ENCODE results near the gene ACOT2.
"Not testable (repeated sequence)": the region's sequence is repeated elsewhere in the genome, so short reads cannot be mapped to it uniquely, and the experiment has no call there.

ACOT2 gene

GRCh38 chr14:73553845-73554244, 15.2 kb upstream of the ACOT2 start:
- no peaks in the 10 kb centered on the region for H3K36me3 ChIP-seq (ENCODE audit: control insufficient read depth, low read length)
- H3F3A ChIP-seq (ENCODE audit: control insufficient read depth, insufficient read depth), result no peaks in the 10 kb centered on the region
- H3K9me2 ChIP-seq (replicated peaks; ENCODE audit: control insufficient read depth, low read length), result no peaks in the 10 kb centered on the region
- H3K9me3 ChIP-seq (ENCODE audit: control insufficient read depth, insufficient read depth, low read length), result no peaks in the 10 kb centered on the region
- H3K27ac ChIP-seq (ENCODE audit: low read depth, low read length), result no peak overlapping the region
- no peaks in the 10 kb centered on the region for H4K20me1 ChIP-seq (ENCODE audit: control insufficient read depth, insufficient read depth, low read depth, low read length)
- no peaks in the 10 kb centered on the region for H3K79me2 ChIP-seq (ENCODE audit: control insufficient read depth, low read length)
- TF ChIP-seq EZH2phosphoT487 (IDR thresholded peaks at IDR 0.05; ENCODE audit: borderline replicate concordance, low read length) (no peak), CTCF (IDR thresholded peaks at IDR 0.05; ENCODE audit: low read depth, low read length, poor library complexity, severe bottlenecking) (no peak)
- no peaks in the 10 kb centered on the region for H3K4me1 ChIP-seq (ENCODE audit: control insufficient read depth, low read length)
- no peaks in the 10 kb centered on the region for H3K27me3 ChIP-seq (ENCODE audit: control insufficient read depth, low read length)
- H3K4me2 ChIP-seq (ENCODE audit: low read length), result no peak overlapping the region
- no peak overlapping the region for H3K4me3 ChIP-seq (ENCODE audit: low read length)

- not testable (repeated sequence) for H4K20me1 ChIP-seq (ENCODE audit: control insufficient read depth, insufficient read depth, low read depth, low read length); H3K9me3 ChIP-seq (ENCODE audit: control insufficient read depth, insufficient read depth, low read length); H3K36me3 ChIP-seq (ENCODE audit: control insufficient read depth, low read length); H3K4me3 ChIP-seq (ENCODE audit: low read length); H3K4me2 ChIP-seq (ENCODE audit: low read length); H3K27me3 ChIP-seq (ENCODE audit: control insufficient read depth, low read length); H3K9me2 ChIP-seq (replicated peaks; ENCODE audit: control insufficient read depth, low read length); H3K4me1 ChIP-seq (ENCODE audit: control insufficient read depth, low read length); H3F3A ChIP-seq (ENCODE audit: control insufficient read depth, insufficient read depth); H3K79me2 ChIP-seq (ENCODE audit: control insufficient read depth, low read length); H3K27ac ChIP-seq (ENCODE audit: low read depth, low read length)
Measured at GRCh38 chr14:73557201-73557600, 11.8 kb upstream of the ACOT2 start.

- H3K27ac ChIP-seq (ENCODE audit: low read depth, low read length); H3K9me2 ChIP-seq (replicated peaks; ENCODE audit: control insufficient read depth, low read length); H3K4me1 ChIP-seq (ENCODE audit: control insufficient read depth, low read length); H3F3A ChIP-seq (ENCODE audit: control insufficient read depth, insufficient read depth); H3K27me3 ChIP-seq (ENCODE audit: control insufficient read depth, low read length); H4K20me1 ChIP-seq (ENCODE audit: control insufficient read depth, insufficient read depth, low read depth, low read length); H3K4me2 ChIP-seq (ENCODE audit: low read length); H3K36me3 ChIP-seq (ENCODE audit: control insufficient read depth, low read length); H3K4me3 ChIP-seq (ENCODE audit: low read length); H3K79me2 ChIP-seq (ENCODE audit: control insufficient read depth, low read length); H3K9me3 ChIP-seq (ENCODE audit: control insufficient read depth, insufficient read depth, low read length): not testable (repeated sequence)
Measured at GRCh38 chr14:73558238-73558637, 10.8 kb upstream of the ACOT2 start.

- H3K36me3 ChIP-seq (ENCODE audit: control insufficient read depth, low read length); H3K9me3 ChIP-seq (ENCODE audit: control insufficient read depth, insufficient read depth, low read length); H3K27ac ChIP-seq (ENCODE audit: low read depth, low read length); H3K4me1 ChIP-seq (ENCODE audit: control insufficient read depth, low read length); H3F3A ChIP-seq (ENCODE audit: control insufficient read depth, insufficient read depth); H3K27me3 ChIP-seq (ENCODE audit: control insufficient read depth, low read length); H3K4me3 ChIP-seq (ENCODE audit: low read length); H3K4me2 ChIP-seq (ENCODE audit: low read length); H3K79me2 ChIP-seq (ENCODE audit: control insufficient read depth, low read length); H3K9me2 ChIP-seq (replicated peaks; ENCODE audit: control insufficient read depth, low read length); H4K20me1 ChIP-seq (ENCODE audit: control insufficient read depth, insufficient read depth, low read depth, low read length): not testable (repeated sequence)
Measured at GRCh38 chr14:73562256-73562655, 6.8 kb upstream of the ACOT2 start.

- not testable (repeated sequence) for H3K9me2 ChIP-seq (replicated peaks; ENCODE audit: control insufficient read depth, low read length); H3K36me3 ChIP-seq (ENCODE audit: control insufficient read depth, low read length); H3K4me1 ChIP-seq (ENCODE audit: control insufficient read depth, low read length); H3K27me3 ChIP-seq (ENCODE audit: control insufficient read depth, low read length); H3K27ac ChIP-seq (ENCODE audit: low read depth, low read length); H3K4me3 ChIP-seq (ENCODE audit: low read length); H3K4me2 ChIP-seq (ENCODE audit: low read length); H4K20me1 ChIP-seq (ENCODE audit: control insufficient read depth, insufficient read depth, low read depth, low read length); H3K9me3 ChIP-seq (ENCODE audit: control insufficient read depth, insufficient read depth, low read length); H3F3A ChIP-seq (ENCODE audit: control insufficient read depth, insufficient read depth); H3K79me2 ChIP-seq (ENCODE audit: control insufficient read depth, low read length)
Measured at GRCh38 chr14:73562696-73563095, 6.3 kb upstream of the ACOT2 start.

- not testable (repeated sequence) for H3K9me2 ChIP-seq (replicated peaks; ENCODE audit: control insufficient read depth, low read length); H3F3A ChIP-seq (ENCODE audit: control insufficient read depth, insufficient read depth); H4K20me1 ChIP-seq (ENCODE audit: control insufficient read depth, insufficient read depth, low read depth, low read length); H3K4me3 ChIP-seq (ENCODE audit: low read length); H3K27ac ChIP-seq (ENCODE audit: low read depth, low read length); H3K36me3 ChIP-seq (ENCODE audit: control insufficient read depth, low read length); H3K9me3 ChIP-seq (ENCODE audit: control insufficient read depth, insufficient read depth, low read length); H3K4me2 ChIP-seq (ENCODE audit: low read length); H3K79me2 ChIP-seq (ENCODE audit: control insufficient read depth, low read length)
- Histone ChIP-seq H3K27me3 (ENCODE audit: control insufficient read depth, low read length) (peaks cover 16% of the 10 kb centered on the region), H3K4me1 (ENCODE audit: control insufficient read depth, low read length) (peaks cover 17% of the 10 kb centered on the region)
Measured at GRCh38 chr14:73566431-73566830, 2.6 kb upstream of the ACOT2 start.

- H3K36me3 ChIP-seq (ENCODE audit: control insufficient read depth, low read length); H3F3A ChIP-seq (ENCODE audit: control insufficient read depth, insufficient read depth); H3K27ac ChIP-seq (ENCODE audit: low read depth, low read length); H3K4me3 ChIP-seq (ENCODE audit: low read length); H3K9me3 ChIP-seq (ENCODE audit: control insufficient read depth, insufficient read depth, low read length); H3K9me2 ChIP-seq (replicated peaks; ENCODE audit: control insufficient read depth, low read length); H3K79me2 ChIP-seq (ENCODE audit: control insufficient read depth, low read length); H3K4me2 ChIP-seq (ENCODE audit: low read length); H4K20me1 ChIP-seq (ENCODE audit: control insufficient read depth, insufficient read depth, low read depth, low read length): not testable (repeated sequence)
- peaks cover 17% of the 10 kb centered on the region for H3K4me1 ChIP-seq (ENCODE audit: control insufficient read depth, low read length)
- peaks cover 16% of the 10 kb centered on the region for H3K27me3 ChIP-seq (ENCODE audit: control insufficient read depth, low read length)
Measured at GRCh38 chr14:73566935-73567334, 2.1 kb upstream of the ACOT2 start.

All from DOHH2 (cell line).